ENCODE data around the gene OR6C70. TPM values are rescaled to one million over a fixed set of nuclear protein-coding genes. Genes with fewer than 3 reads are reported as not detected.
"Not testable (repeated sequence)": the region's sequence is repeated elsewhere in the genome, so short reads cannot be mapped to it uniquely, and the experiment has no call there.

OR6C70 gene
- total RNA-seq, 1 donor from 2014 or later = not detected

DNA sequence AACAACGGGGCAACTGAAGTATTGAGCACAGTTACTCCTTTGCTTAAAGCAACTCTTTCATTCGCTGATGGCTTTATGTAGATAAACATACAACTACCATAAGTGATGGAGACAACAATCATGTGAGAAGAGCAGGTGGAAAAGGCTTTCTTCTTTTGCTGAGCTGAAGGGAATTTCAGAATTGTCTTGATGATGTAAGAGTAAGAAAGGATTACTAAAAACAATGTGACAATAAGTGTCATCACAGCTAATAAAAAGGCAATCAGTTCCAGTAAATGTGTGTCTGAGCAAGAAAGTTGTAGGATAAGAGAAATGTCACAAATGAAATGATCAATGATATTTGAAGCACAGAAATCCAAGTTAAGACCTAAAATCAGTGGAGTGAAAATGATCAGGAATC lies 647 bp downstream of the OR6C70 start:
- Mint-ChIP-seq H3K4me1 (ENCODE audit: low read depth) (no peaks in the 10 kb centered on the region), H3K27ac (ENCODE audit: unreplicated experiment) (no peak overlapping the region), H3K9me3 (ENCODE audit: low read depth) (no peaks in the 10 kb centered on the region), H3K27me3 (ENCODE audit: low read depth) (peaks cover 15% of the 10 kb centered on the region), H3K4me3 (ENCODE audit: unreplicated experiment) (no peak overlapping the region), H3K36me3 (ENCODE audit: low read depth) (no peaks in the 10 kb centered on the region)
- TF ChIP-seq CTCF (IDR thresholded peaks at IDR 0.05) = no peak
- no peak for DNase-seq (ENCODE audit: low spot score)

DNA sequence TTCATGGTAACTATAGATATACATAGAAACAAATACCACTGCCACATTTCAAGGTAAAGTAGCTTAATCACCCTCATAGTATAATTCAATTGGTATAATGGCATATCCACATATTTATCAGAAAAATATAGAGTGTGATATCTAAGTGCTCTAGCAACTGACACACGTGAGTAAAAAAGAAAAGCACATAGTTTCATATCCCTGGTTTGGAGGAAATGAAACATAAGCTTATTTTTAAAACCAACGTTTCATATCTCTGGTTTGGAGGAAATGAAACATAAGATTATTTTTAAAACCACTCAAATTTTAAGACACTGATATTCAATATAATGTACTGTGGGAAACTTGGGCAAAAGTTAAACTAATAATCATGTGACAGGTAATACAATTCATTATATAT lies 2.1 kb downstream of the OR6C70 start:
- Mint-ChIP-seq H3K4me3 (ENCODE audit: unreplicated experiment) (no peak overlapping the region), H3K27me3 (ENCODE audit: low read depth) (peaks cover 18% of the 10 kb centered on the region), H3K4me1 (ENCODE audit: low read depth) (no peaks in the 10 kb centered on the region), H3K27ac (ENCODE audit: unreplicated experiment) (no peak overlapping the region), H3K9me3 (ENCODE audit: low read depth) (peaks cover 5% of the 10 kb centered on the region), H3K36me3 (ENCODE audit: low read depth) (no peaks in the 10 kb centered on the region)
- DNase-seq (ENCODE audit: low spot score) = no peak
- TF ChIP-seq CTCF (IDR thresholded peaks at IDR 0.05) = no peak

DNA sequence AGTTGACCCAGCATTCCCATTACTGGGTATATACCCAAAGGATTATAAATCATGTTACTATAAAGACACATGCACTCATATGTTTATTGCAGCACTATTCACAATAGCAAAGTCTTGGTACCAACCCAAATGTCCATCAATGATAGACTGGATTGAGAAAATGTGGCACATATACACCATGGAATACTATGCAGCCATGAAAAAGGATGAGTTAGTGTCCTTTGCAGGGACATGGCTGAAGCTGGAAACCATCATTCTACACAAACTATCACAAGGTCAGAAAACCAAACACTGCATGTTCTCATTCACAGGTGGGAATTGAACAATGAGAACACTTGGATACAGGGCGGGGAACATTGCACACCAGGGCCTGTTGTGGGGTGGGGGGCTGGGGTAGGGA lies 5.0 kb downstream of the OR6C70 start:
- not testable (repeated sequence) for H3K4me1 Mint-ChIP-seq (ENCODE audit: low read depth)

GRCh38 chr12:55448825-55449224 lies 21.1 kb downstream of the OR6C70 start:
- TF ChIP-seq CTCF (IDR thresholded peaks at IDR 0.05) = no peak
- Mint-ChIP-seq H3K27me3 (ENCODE audit: low read depth) (peaks cover 2% of the 10 kb centered on the region), H3K4me1 (ENCODE audit: low read depth) (no peaks in the 10 kb centered on the region), H3K27ac (ENCODE audit: unreplicated experiment) (no peak overlapping the region), H3K9me3 (ENCODE audit: low read depth) (no peaks in the 10 kb centered on the region), H3K4me3 (ENCODE audit: unreplicated experiment) (no peak overlapping the region), H3K36me3 (ENCODE audit: low read depth) (no peaks in the 10 kb centered on the region)
- DNase-seq (ENCODE audit: low spot score) = no peak

More for the DNA sequence above, 5.0 kb downstream of the OR6C70 start:
- H3K27me3 Mint-ChIP-seq (ENCODE audit: low read depth) = peaks cover 24% of the 10 kb centered on the region
- not testable (repeated sequence) for H3K4me3 Mint-ChIP-seq (ENCODE audit: unreplicated experiment); H3K9me3 Mint-ChIP-seq (ENCODE audit: low read depth); H3K27ac Mint-ChIP-seq (ENCODE audit: unreplicated experiment); DNase-seq (ENCODE audit: low spot score); H3K36me3 Mint-ChIP-seq (ENCODE audit: low read depth)

GRCh38 chr12:55446326-55446725 lies 23.6 kb downstream of the OR6C70 start:
- peaks cover 3% of the 10 kb centered on the region for H3K27me3 Mint-ChIP-seq (ENCODE audit: low read depth)
- DNase-seq (ENCODE audit: low spot score) = no peak
- H3K27ac Mint-ChIP-seq (ENCODE audit: unreplicated experiment) = no peak overlapping the region
- H3K9me3 Mint-ChIP-seq (ENCODE audit: low read depth) = peaks cover 7% of the 10 kb centered on the region
- no peak for TF ChIP-seq CTCF (IDR thresholded peaks at IDR 0.05)
- H3K4me3 Mint-ChIP-seq (ENCODE audit: unreplicated experiment) = no peak overlapping the region
- H3K36me3 Mint-ChIP-seq (ENCODE audit: low read depth) = no peaks in the 10 kb centered on the region
- H3K4me1 Mint-ChIP-seq (ENCODE audit: low read depth) = no peaks in the 10 kb centered on the region

- Mint-ChIP-seq H3K27ac (ENCODE audit: unreplicated experiment) (no peak overlapping the region), H3K27me3 (ENCODE audit: low read depth) (peaks cover 3% of the 10 kb centered on the region)
Observed at GRCh38 chr12:55445357-55445756, 24.6 kb downstream of the OR6C70 start.

More at GRCh38 chr12:55445357-55445756, 24.6 kb downstream of the OR6C70 start:
- Mint-ChIP-seq H3K36me3 (ENCODE audit: low read depth) (no peaks in the 10 kb centered on the region), H3K4me1 (ENCODE audit: low read depth) (no peaks in the 10 kb centered on the region), H3K9me3 (ENCODE audit: low read depth) (peaks cover 13% of the 10 kb centered on the region), H3K4me3 (ENCODE audit: unreplicated experiment) (no peak overlapping the region)
- DNase-seq (ENCODE audit: low spot score) = no peak
- TF ChIP-seq CTCF (IDR thresholded peaks at IDR 0.05) = no peak

Data from chondrocyte (in vitro differentiated cells).